Measurements from ENCODE around the gene SNX27. TPM values are rescaled to one million over a fixed set of nuclear protein-coding genes. Genes with fewer than 3 reads are reported as not detected.

The SNX27 gene
- polyA plus RNA-seq, 3 donors, result 40.1 to 57.1 (median 47.6) TPM

DNA sequence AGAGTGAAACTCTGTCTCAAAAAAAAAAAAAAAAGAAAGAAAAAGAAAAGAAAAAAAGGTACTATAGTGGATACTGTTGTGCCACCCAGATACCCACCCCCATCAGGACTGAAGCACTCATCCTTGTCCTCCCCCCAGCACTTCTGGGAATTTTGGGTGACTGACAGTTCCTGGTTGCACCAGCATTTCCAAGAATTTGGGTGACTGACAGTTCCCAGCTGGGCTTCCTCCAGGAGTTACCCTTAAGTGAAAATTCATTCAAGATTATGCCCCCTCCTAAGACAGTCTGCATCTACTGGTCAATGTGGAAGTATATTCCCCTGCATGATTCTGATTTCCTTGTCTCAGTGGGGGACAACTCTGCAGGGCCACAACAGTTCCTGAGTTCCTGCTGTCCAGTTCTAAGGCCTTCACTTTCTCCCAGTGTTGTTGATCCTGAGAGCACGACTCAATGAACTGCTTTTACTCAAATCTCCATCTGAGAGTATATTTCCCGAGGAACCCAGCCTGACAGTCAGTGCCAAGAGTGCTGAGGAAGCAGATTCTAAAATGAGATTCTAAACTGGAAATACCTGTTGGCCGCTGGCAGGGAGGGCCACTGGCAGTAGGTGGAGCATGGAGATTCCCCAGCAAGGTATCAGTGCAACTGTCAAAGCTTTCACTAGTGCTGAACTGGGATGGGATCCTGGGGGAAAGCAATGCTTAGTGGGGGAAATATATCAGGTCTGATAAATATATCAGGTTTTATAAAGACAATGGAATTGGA lies 127.9 kb downstream of the SNX27 start:
- H3K9me3 ChIP-seq (replicated peaks in 1 of 2; ENCODE audit: control insufficient read depth in 1 of 2, insufficient read depth in 1 of 2, low read length in 2 of 2), result peaks cover 9 to 15% of the 10 kb centered on the region in 2 donors
- H3K79me2 ChIP-seq (ENCODE audit: insufficient read depth, low read length), result no peaks in the 10 kb centered on the region
- no peak overlapping the region for H3K4me3 ChIP-seq (replicated peaks in 1 of 3; ENCODE audit: low read depth in 2 of 3, low read length in 3 of 3)
- H3K27ac ChIP-seq (ENCODE audit: low read depth in 1 of 2, low read length in 2 of 2), result no peak overlapping the region
- H3K4me1 ChIP-seq (ENCODE audit: control insufficient read depth in 1 of 2, insufficient read depth in 2 of 2, low read length in 2 of 2), result no peaks in the 10 kb centered on the region
- H3K9ac ChIP-seq (ENCODE audit: insufficient read depth, low read length, poor library complexity, severe bottlenecking), result no peak overlapping the region
- no peak overlapping the region for H2AFZ ChIP-seq (ENCODE audit: insufficient read depth, low read depth, low read length, poor library complexity, severe bottlenecking)
- DNase-seq, result no peak
- H3K27me3 ChIP-seq (ENCODE audit: control insufficient read depth in 2 of 2, insufficient read depth in 2 of 2, low read length in 2 of 2), result peaks cover 4 to 10% of the 10 kb centered on the region in 2 donors
- TF ChIP-seq, protein P1, sequence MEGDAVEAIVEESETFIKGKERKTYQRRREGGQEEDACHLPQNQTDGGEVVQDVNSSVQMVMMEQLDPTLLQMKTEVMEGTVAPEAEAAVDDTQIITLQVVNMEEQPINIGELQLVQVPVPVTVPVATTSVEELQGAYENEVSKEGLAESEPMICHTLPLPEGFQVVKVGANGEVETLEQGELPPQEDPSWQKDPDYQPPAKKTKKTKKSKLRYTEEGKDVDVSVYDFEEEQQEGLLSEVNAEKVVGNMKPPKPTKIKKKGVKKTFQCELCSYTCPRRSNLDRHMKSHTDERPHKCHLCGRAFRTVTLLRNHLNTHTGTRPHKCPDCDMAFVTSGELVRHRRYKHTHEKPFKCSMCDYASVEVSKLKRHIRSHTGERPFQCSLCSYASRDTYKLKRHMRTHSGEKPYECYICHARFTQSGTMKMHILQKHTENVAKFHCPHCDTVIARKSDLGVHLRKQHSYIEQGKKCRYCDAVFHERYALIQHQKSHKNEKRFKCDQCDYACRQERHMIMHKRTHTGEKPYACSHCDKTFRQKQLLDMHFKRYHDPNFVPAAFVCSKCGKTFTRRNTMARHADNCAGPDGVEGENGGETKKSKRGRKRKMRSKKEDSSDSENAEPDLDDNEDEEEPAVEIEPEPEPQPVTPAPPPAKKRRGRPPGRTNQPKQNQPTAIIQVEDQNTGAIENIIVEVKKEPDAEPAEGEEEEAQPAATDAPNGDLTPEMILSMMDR (IDR thresholded peaks at IDR 0.05), result no peak
- no peak overlapping the region for H3K4me2 ChIP-seq (replicated peaks; ENCODE audit: extremely low read depth, low read length, poor library complexity, severe bottlenecking)
- Mint-ChIP-seq H3K27me3 (ENCODE audit: low read depth in 3 of 3) (peaks cover 15 to 22% (median 16%) of the 10 kb centered on the region in 3 donors), H3K27ac (no peak overlapping the region), H3K4me3 (no peak overlapping the region), H3K4me1 (peaks cover 5% of the 10 kb centered on the region), H3K9me3 (peaks cover 8 to 27% (median 25%) of the 10 kb centered on the region in 7 donors), H3K36me3 (peaks cover 0 to 5% of the 10 kb centered on the region in 2 donors)
- intact Hi-C loops (cut with micrococcal nuclease), result loop anchor here in 1 of 2 donors (5.0 kb wide), 1 partner anchor 292 kb away; no protein-coding TSS in a partner anchor
- 68% methylated on average over 3 of the region's 3 CpGs for WGBS (ENCODE audit: insufficient coverage)
- H3K36me3 ChIP-seq (replicated peaks in 1 of 2; ENCODE audit: control insufficient read depth in 1 of 2, insufficient read depth in 2 of 2, low read length in 2 of 2), result no peaks in the 10 kb centered on the region
- no peaks in the 10 kb centered on the region for H4K20me1 ChIP-seq (ENCODE audit: insufficient read depth, low read length)

DNA sequence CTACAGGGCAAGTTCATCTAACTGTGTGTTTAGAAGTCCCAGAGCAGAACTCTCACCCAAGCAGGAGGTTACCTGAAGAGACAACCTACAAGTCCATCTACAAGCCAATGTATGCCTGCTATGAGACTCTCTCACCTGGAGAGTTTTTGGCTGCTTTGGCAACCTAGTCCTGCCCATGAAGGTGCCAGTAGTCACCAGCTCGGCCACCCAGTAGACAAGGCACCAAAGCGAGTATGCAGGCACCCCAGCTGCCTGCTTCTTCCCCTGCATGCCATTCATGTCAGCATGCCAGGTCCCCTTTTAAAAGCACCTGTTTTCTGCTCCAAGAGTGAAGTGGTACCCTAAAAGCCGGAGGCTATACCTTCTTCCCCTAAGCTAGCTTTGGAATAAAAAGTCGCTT lies 129.7 kb downstream of the SNX27 start:
- TF ChIP-seq, protein P1 (IDR thresholded peaks at IDR 0.05), result no peak
- H3K36me3 Mint-ChIP-seq, result peaks cover 0 to 5% of the 10 kb centered on the region in 2 donors
- H3K4me1 ChIP-seq (ENCODE audit: control insufficient read depth in 1 of 2, insufficient read depth in 2 of 2, low read length in 2 of 2), result no peaks in the 10 kb centered on the region

More for the DNA sequence above, 129.7 kb downstream of the SNX27 start:
- H3K27ac Mint-ChIP-seq, result no peak overlapping the region
- peaks cover 8 to 25% (median 24%) of the 10 kb centered on the region in 7 donors for H3K9me3 Mint-ChIP-seq
- no peak for DNase-seq
- H3K36me3 ChIP-seq (replicated peaks in 1 of 2; ENCODE audit: control insufficient read depth in 1 of 2, insufficient read depth in 2 of 2, low read length in 2 of 2), result no peaks in the 10 kb centered on the region
- H3K4me3 ChIP-seq (replicated peaks in 1 of 3; ENCODE audit: low read depth in 2 of 3, low read length in 3 of 3), result no peak overlapping the region
- H3K4me1 Mint-ChIP-seq, result no peaks in the 10 kb centered on the region
- WGBS (ENCODE audit: insufficient coverage), result 83% methylated on average over 3 of the region's 4 CpGs
- H3K27me3 ChIP-seq (ENCODE audit: control insufficient read depth in 2 of 2, insufficient read depth in 2 of 2, low read length in 2 of 2), result peaks cover 10 to 26% of the 10 kb centered on the region in 2 donors
- no peak overlapping the region for H3K4me3 Mint-ChIP-seq
- H3K9ac ChIP-seq (ENCODE audit: insufficient read depth, low read length, poor library complexity, severe bottlenecking), result no peak overlapping the region
- no peaks in the 10 kb centered on the region for H3K79me2 ChIP-seq (ENCODE audit: insufficient read depth, low read length)
- H3K4me2 ChIP-seq (replicated peaks; ENCODE audit: extremely low read depth, low read length, poor library complexity, severe bottlenecking), result no peak overlapping the region
- intact Hi-C loops (cut with micrococcal nuclease), result no loop called here
- H4K20me1 ChIP-seq (ENCODE audit: insufficient read depth, low read length), result no peaks in the 10 kb centered on the region
- peaks cover 27 to 32% (median 30%) of the 10 kb centered on the region in 3 donors for H3K27me3 Mint-ChIP-seq (ENCODE audit: low read depth in 3 of 3)
- H2AFZ ChIP-seq (ENCODE audit: insufficient read depth, low read depth, low read length, poor library complexity, severe bottlenecking), result no peak overlapping the region
- H3K27ac ChIP-seq (ENCODE audit: low read depth in 1 of 2, low read length in 2 of 2), result no peak overlapping the region
- peaks cover 9 to 15% of the 10 kb centered on the region in 2 donors for H3K9me3 ChIP-seq (replicated peaks in 1 of 2; ENCODE audit: control insufficient read depth in 1 of 2, insufficient read depth in 1 of 2, low read length in 2 of 2)

Small RNAs within 50 kb of the gene (small RNA-seq; reads per million reads assigned to genes)
- gene RNU6-1062P (ENCODE audit: insufficient read length, low read depth) (not detected), gene RNU6-662P (ENCODE audit: insufficient read length, low read depth) (not detected)

Other genes with a start within 250 kb of the SNX27 start
- under 1 TPM in 2 of 3 donors, not detected in 1; 0.61 to 0.79 TPM for gene SELENBP1, start 239.3 kb upstream of the SNX27 start, polyA plus RNA-seq
- gene PSMB4, start 212.5 kb upstream of the SNX27 start, polyA plus RNA-seq, result 100 to 1,000 TPM in 1 of 3 donors, 10 to 100 TPM in 2; 69.6 to 316 (median 85.6) TPM
- gene POGZ, start 152.6 kb upstream of the SNX27 start, polyA plus RNA-seq, result 10 to 100 TPM in 1 of 3 donors, 1 to 10 TPM in 1, under 1 TPM in 1; 0.75 to 41.7 (median 1.8) TPM
- gene CGN, start 100.7 kb upstream of the SNX27 start, polyA plus RNA-seq, result not detected
- 1 to 10 TPM; 1.5 to 1.7 (median 1.6) TPM for gene TUFT1, start 71.7 kb upstream of the SNX27 start, polyA plus RNA-seq
- not detected for gene CELF3, start 104.8 kb downstream of the SNX27 start, polyA plus RNA-seq
- gene RIIAD1, start 109.5 kb downstream of the SNX27 start, polyA plus RNA-seq, result not detected
- gene MRPL9, start 151.4 kb downstream of the SNX27 start, polyA plus RNA-seq, result 10 to 100 TPM; 25.6 to 56.6 (median 56.4) TPM
- gene TDRKH, start 178.4 kb downstream of the SNX27 start, polyA plus RNA-seq, result 1 to 10 TPM in 2 of 3 donors, under 1 TPM in 1; 0.72 to 1.6 (median 1.1) TPM
- gene LINGO4, start 193.4 kb downstream of the SNX27 start, polyA plus RNA-seq, result not detected
- gene RORC, start 219.8 kb downstream of the SNX27 start, polyA plus RNA-seq, result under 1 TPM in 1 of 3 donors, not detected in 2; 0.03 TPM
- not detected for gene C2CD4D, start 227.8 kb downstream of the SNX27 start, polyA plus RNA-seq
- gene THEM5, start 241.7 kb downstream of the SNX27 start, polyA plus RNA-seq, result not detected